Measurements from ENCODE around the gene NXNL1. TPM values are rescaled to one million over a fixed set of nuclear protein-coding genes. Genes with fewer than 3 reads are reported as not detected.

Gene NXNL1
- total and polyA plus RNA-seq, 8 donors, result 0.92 TPM; not detected in 7

GRCh38 chr19:17467471-17468301 is 7.0 kb upstream of the NXNL1 start:
- no peak for DNase-seq
- peaks cover 28 to 48% (median 37%) of the 10 kb centered on the region in 4 donors for H3K4me1 ChIP-seq
- intact Hi-C loops (cut with DNase I; ENCODE audit: low total_unique reads), result no loop called here
- H3K27ac ChIP-seq, result peak overlapping the region in 4 of 5 donors; percentile 89 to 92 (median 90)
- H3K27me3 ChIP-seq, result peaks cover 0 to 5% (median 0%) of the 10 kb centered on the region in 3 donors
- no peaks in the 10 kb centered on the region for H3K36me3 ChIP-seq
- 62 to 76% (median 68%) methylated on average over 12 of the region's 12 CpGs for WGBS, 5 donors
- TF ChIP-seq EP300 (IDR thresholded peaks at IDR 0.05) (no peak), CTCF (IDR thresholded peaks at IDR 0.05) (no peak), POLR2A (IDR thresholded peaks at IDR 0.05) (no peak), POLR2AphosphoS5 (IDR thresholded peaks at IDR 0.05) (no peak)
- H3K9me3 ChIP-seq, result no peaks in the 10 kb centered on the region
- peak overlapping the region in 1 of 4 donors; percentile 78 for H3K4me3 ChIP-seq

GRCh38 chr19:17466487-17466850 is 5.7 kb upstream of the NXNL1 start:
- no peak for TF ChIP-seq POLR2A (IDR thresholded peaks at IDR 0.05)
- peak in 1 of 7 experiments; percentile 1 for TF ChIP-seq CTCF (IDR thresholded peaks at IDR 0.05)
- Histone ChIP-seq H3K4me1 (peaks cover 22 to 36% (median 31%) of the 10 kb centered on the region in 4 donors), H3K36me3 (no peaks in the 10 kb centered on the region), H3K4me3 (no peak overlapping the region), H3K27ac (peak overlapping the region in 1 of 5 donors; percentile 51), H3K9me3 (no peaks in the 10 kb centered on the region), H3K27me3 (peaks cover 0 to 17% (median 0%) of the 10 kb centered on the region in 3 donors)
- 32 to 50% (median 36%) methylated on average over 6 of the region's 6 CpGs for WGBS, 5 donors
- no peak for DNase-seq
- intact Hi-C loops (cut with DNase I; ENCODE audit: low total_unique reads), result no loop called here

GRCh38 chr19:17458970-17459369 is 1.8 kb downstream of the NXNL1 start:
- intact Hi-C loops (cut with DNase I; ENCODE audit: low total_unique reads), result no loop called here
- Histone ChIP-seq H3K9me3 (no peaks in the 10 kb centered on the region), H3K27ac (no peak overlapping the region), H3K4me3 (no peak overlapping the region), H3K4me1 (peaks cover 5 to 16% (median 12%) of the 10 kb centered on the region in 4 donors), H3K27me3 (peaks cover 9 to 87% (median 42%) of the 10 kb centered on the region in 3 donors), H3K36me3 (no peaks in the 10 kb centered on the region)
- TF ChIP-seq CTCF (IDR thresholded peaks at IDR 0.05) (no peak), EP300 (IDR thresholded peaks at IDR 0.05) (no peak), POLR2A (IDR thresholded peaks at IDR 0.05) (no peak), POLR2AphosphoS5 (IDR thresholded peaks at IDR 0.05) (no peak)
- DNase-seq, result no peak
- WGBS, 5 donors, result 71 to 83% (median 71%) methylated on average over 3 of the region's 3 CpGs

- no peak overlapping the region for H3K27ac ChIP-seq
- no peaks in the 10 kb centered on the region for H3K9me3 ChIP-seq
- H3K4me1 ChIP-seq, result peaks cover 5 to 20% (median 15%) of the 10 kb centered on the region in 4 donors
- 41 to 50% (median 48%) methylated on average over 6 of the region's 6 CpGs for WGBS, 5 donors
- H3K36me3 ChIP-seq, result no peaks in the 10 kb centered on the region
- intact Hi-C loops (cut with DNase I; ENCODE audit: low total_unique reads), result no loop called here
- H3K4me3 ChIP-seq, result no peak overlapping the region
- no peak for DNase-seq
- peaks cover 9 to 92% (median 42%) of the 10 kb centered on the region in 3 donors for H3K27me3 ChIP-seq
- TF ChIP-seq POLR2A (IDR thresholded peaks at IDR 0.05), result no peak
- no peak for TF ChIP-seq EP300 (IDR thresholded peaks at IDR 0.05)
- no peak for TF ChIP-seq POLR2AphosphoS5 (IDR thresholded peaks at IDR 0.05)
- TF ChIP-seq CTCF (IDR thresholded peaks at IDR 0.05), result no peak
These were observed 3.1 kb downstream of the NXNL1 start for GRCh38 chr19:17457616-17458015.

Data from stomach (tissue), 9 donors.